MCF 10A (cell line): Measurements from ENCODE around the gene CCDC40. TPM values are rescaled to one million over a fixed set of nuclear protein-coding genes. Genes with fewer than 3 reads are reported as not detected.
A peak's percentile ranks its signal among the peaks of the same experiment; 100 is the strongest.

ENCODE experiments used
- BruUV-seq: library from RNA; stranded (reverse); fragments of 400-500 nt; replicated peaks from 2 replicates; lab custom pipeline; 2021; lab: Mats Ljungman, UMichigan
- CTCF ChIA-PET: fragments of 300-600 bp; sonication (Branson Sonifier 250); formaldehyde crosslinking; extraction: SDS; loops from one replicate; lab custom pipeline; 2021; ENCODE audit warnings: antibody characterized with exemption, inconsistent platforms; lab: Yijun Ruan, JAX
- POLR2A ChIA-PET: fragments of 300-600, 350-650 bp; sonication (Branson Sonifier 250); formaldehyde crosslinking; extraction: SDS; loops from one replicate; lab custom pipeline; 2020; ENCODE audit warnings: antibody characterized with exemption, inconsistent platforms; lab: Yijun Ruan, JAX
- DNase-seq: peaks from one replicate; pipeline ENCODE4 v3.0.0-alpha.2; 2018; ENCODE audit not compliant: unreplicated experiment
- H3K27ac Mint-ChIP-seq: one replicate; pipeline ENCODE4 v1.8.0; 2022; ENCODE audit warnings: mild to moderate bottlenecking, low read depth, mixed read lengths; ENCODE audit not compliant: unreplicated experiment
- H3K27me3 Mint-ChIP-seq: one replicate; pipeline ENCODE4 v1.8.0; 2022; ENCODE audit warnings: mixed read lengths; ENCODE audit not compliant: insufficient read depth, unreplicated experiment
- H3K36me3 Mint-ChIP-seq: one replicate; pipeline ENCODE4 v1.8.0; 2022; ENCODE audit warnings: mild to moderate bottlenecking, moderate library complexity, mixed read lengths; ENCODE audit not compliant: insufficient read depth, unreplicated experiment
- H3K4me1 Mint-ChIP-seq: one replicate; pipeline ENCODE4 v1.8.0; 2022; ENCODE audit warnings: mixed read lengths; ENCODE audit not compliant: insufficient read depth, unreplicated experiment
- H3K4me3 Mint-ChIP-seq: one replicate; pipeline ENCODE4 v1.8.0; 2022; ENCODE audit warnings: mild to moderate bottlenecking, moderate library complexity, mixed read lengths; ENCODE audit not compliant: unreplicated experiment
- H3K9me3 Mint-ChIP-seq: one replicate; pipeline ENCODE4 v1.8.0; 2022; ENCODE audit warnings: mixed read lengths; ENCODE audit not compliant: unreplicated experiment
- intact Hi-C: fragments of 100-400 bp; cut with micrococcal nuclease; formaldehyde crosslinking; loops from 2 replicates; pipeline ENCODE4 v1.14.1; 2022
- total RNA-seq: library from RNA; stranded (reverse); gene quantifications from 2 replicates; pipeline ENCODE4 v1.2.3, GENCODE V29; 2022
- TF ChIP-seq, protein P1 (sequence below): fragments of 200-600 bp; IDR thresholded peaks from one replicate; pipeline ENCODE4 v1.8.0; 2022; ENCODE audit warnings: antibody characterized with exemption, mild to moderate bottlenecking; ENCODE audit not compliant: unreplicated experiment

CCDC40 gene
- total RNA-seq, 1 experiment from 2014 or later: 4.1 TPM

DNA sequence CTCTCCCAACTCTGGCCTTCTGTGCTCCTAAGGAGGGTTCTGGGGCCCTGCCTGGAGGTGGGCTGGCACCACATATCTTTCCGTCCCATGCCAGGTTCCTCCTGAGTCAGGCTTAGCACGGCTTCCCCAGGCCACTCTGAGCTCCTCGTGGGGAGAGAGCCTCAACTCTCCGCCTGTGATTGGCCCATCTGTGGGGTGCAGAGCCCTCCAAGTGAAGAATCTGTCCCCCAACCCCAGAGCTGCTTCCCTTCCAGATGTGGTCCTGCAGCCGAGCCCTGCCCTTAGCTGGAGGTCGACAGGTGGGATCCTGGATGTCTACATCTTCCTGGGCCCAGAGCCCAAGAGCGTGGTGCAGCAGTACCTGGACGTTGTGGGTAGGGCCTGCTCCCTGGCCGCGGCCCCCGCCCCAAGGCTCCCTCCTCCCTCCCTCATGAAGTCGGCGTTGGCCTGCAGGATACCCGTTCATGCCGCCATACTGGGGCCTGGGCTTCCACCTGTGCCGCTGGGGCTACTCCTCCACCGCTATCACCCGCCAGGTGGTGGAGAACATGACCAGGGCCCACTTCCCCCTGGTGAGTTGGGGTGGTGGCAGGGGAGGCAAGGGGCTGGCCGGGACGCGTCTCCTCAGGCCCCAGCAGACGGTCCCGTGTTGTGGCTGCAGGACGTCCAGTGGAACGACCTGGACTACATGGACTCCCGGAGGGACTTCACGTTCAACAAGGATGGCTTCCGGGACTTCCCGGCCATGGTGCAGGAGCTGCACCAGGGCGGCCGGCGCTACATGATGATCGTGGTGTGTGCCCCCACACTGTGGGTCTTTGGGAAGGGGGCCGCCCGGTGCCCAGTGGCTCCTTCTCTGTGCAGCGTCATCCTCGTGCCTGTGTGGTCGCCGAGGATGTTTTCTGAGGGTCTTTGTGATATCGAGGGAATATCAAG is 71.9 kb downstream of the CCDC40 start:
- Mint-ChIP-seq H3K27ac (no peak overlapping the region), H3K27me3 (no peaks in the 10 kb centered on the region), H3K4me3 (no peak overlapping the region), H3K36me3 (no peaks in the 10 kb centered on the region), H3K9me3 (no peaks in the 10 kb centered on the region), H3K4me1 (peaks cover 11% of the 10 kb centered on the region)
- TF ChIP-seq, protein P1, sequence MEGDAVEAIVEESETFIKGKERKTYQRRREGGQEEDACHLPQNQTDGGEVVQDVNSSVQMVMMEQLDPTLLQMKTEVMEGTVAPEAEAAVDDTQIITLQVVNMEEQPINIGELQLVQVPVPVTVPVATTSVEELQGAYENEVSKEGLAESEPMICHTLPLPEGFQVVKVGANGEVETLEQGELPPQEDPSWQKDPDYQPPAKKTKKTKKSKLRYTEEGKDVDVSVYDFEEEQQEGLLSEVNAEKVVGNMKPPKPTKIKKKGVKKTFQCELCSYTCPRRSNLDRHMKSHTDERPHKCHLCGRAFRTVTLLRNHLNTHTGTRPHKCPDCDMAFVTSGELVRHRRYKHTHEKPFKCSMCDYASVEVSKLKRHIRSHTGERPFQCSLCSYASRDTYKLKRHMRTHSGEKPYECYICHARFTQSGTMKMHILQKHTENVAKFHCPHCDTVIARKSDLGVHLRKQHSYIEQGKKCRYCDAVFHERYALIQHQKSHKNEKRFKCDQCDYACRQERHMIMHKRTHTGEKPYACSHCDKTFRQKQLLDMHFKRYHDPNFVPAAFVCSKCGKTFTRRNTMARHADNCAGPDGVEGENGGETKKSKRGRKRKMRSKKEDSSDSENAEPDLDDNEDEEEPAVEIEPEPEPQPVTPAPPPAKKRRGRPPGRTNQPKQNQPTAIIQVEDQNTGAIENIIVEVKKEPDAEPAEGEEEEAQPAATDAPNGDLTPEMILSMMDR: no peak
- intact Hi-C loops: loop anchor here (10.0 kb wide), 1 partner anchor 306 kb away; the partner anchor contains the start of gene ENDOV
- no TSS peak for BruUV-seq
- POLR2A ChIA-PET: interaction anchor here (0.7 to 1.5 kb wide), 2 partner anchors 36 to 688 kb away, joined by 3 read pairs; no protein-coding TSS in a partner anchor
- DNase-seq: no peak
- CTCF ChIA-PET: interaction anchor here (0.6 to 2.0 kb wide), 3 partner anchors 25 to 315 kb away, joined by 3 to 7 read pairs (median 3); no protein-coding TSS in a partner anchor

DNA sequence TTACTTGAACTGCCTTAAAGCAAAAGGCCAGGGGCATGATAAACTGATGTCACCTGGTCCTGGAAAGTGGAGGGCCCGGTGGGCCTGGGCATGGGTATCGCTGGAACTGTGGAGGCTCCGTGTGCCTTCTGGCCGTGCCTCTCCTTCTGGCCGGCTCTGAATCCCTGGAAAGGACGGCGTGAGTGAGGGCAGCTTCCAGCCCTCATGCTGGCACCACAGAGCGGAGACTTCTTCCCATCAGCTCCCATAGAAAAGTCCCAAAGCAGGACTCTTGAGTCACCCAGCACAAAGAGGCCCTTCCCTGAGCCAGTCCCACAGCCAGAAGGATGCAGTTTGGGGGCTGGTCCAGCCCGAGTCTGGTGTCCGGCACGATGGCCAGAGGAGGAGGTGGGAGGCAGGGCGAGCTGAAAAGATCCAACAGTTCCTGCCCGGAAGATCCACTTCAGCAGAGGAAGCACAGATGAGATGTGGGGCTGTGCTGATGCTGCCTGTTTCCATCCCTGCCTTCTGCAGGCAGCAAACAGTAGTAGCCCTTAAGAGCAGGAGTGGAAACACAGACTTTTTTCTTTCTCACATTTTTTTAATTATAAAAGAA is 72.7 kb downstream of the CCDC40 start:
- Mint-ChIP-seq H3K9me3 (no peaks in the 10 kb centered on the region), H3K27ac (no peak overlapping the region), H3K4me3 (no peak overlapping the region), H3K36me3 (no peaks in the 10 kb centered on the region), H3K27me3 (no peaks in the 10 kb centered on the region), H3K4me1 (peaks cover 10% of the 10 kb centered on the region)
- intact Hi-C loops: loop anchor here (10.0 kb wide), 1 partner anchor 306 kb away; the partner anchor contains the start of gene ENDOV
- CTCF ChIA-PET: interaction anchor here (0.6 to 2.0 kb wide), 4 partner anchors 8 to 316 kb away, joined by 3 to 6 read pairs (median 4); partner anchors contain the start of gene GAA
- DNase-seq: no peak
- BruUV-seq: no TSS peak
- POLR2A ChIA-PET: interaction anchor here (0.6 to 1.5 kb wide), 8 partner anchors 8 to 687 kb away, joined by 3 to 18 read pairs (median 4); partner anchors contain the start of gene GAA
- TF ChIP-seq, protein P1: no peak

DNA sequence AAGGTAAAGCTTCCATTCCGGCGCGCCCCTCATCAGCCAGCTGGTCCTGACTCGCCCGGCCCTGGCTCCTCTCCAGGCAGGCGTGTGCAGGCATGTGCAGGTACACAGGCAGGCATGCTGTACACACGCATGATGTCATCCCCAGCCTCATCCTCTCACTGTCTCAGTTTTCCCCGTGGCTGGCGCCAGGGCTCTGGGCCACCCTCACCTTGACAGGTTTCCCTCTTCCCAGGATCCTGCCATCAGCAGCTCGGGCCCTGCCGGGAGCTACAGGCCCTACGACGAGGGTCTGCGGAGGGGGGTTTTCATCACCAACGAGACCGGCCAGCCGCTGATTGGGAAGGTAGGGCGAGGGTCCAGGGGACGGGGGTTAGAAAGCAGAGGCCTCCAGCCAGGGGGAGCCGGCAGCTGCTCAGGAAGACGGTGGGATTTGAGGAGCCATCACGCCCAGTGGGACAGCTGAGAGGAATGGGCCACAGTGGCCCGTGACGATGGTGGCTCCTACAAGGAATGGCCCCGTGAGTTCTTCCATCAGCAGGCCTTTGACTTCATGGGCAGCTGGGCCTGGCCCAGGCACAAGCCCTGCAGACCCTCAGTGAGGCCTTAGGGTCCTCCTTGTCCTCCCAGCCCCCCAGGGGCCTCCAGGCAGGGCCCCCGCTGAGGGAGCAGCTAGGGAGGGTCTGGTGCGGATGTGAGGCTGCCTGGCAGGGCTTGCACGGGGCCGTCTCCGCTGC is 73.4 kb downstream of the CCDC40 start:
- H3K36me3 Mint-ChIP-seq: no peaks in the 10 kb centered on the region
- no TSS peak for BruUV-seq
- peaks cover 2% of the 10 kb centered on the region for H3K9me3 Mint-ChIP-seq
- POLR2A ChIA-PET: interaction anchor here (0.6 to 1.5 kb wide), 8 partner anchors 9 to 38 kb away, joined by 3 to 18 read pairs (median 4); partner anchors contain the start of gene GAA
- peak; percentile 83 for DNase-seq
- no peak overlapping the region for H3K4me3 Mint-ChIP-seq
- peaks cover 10% of the 10 kb centered on the region for H3K4me1 Mint-ChIP-seq
- intact Hi-C loops: loop anchor here (10.0 kb wide), 1 partner anchor 305 kb away; the partner anchor contains the start of gene ENDOV
- H3K27me3 Mint-ChIP-seq: peaks cover 5% of the 10 kb centered on the region
- H3K27ac Mint-ChIP-seq: no peak overlapping the region
- TF ChIP-seq, protein P1: no peak
- CTCF ChIA-PET: interaction anchor here (0.5 to 2.0 kb wide), 4 partner anchors 8 to 317 kb away, joined by 3 to 6 read pairs (median 4); partner anchors contain the start of gene GAA
